Pancreas (tissue), 10 donors: ENCODE results near the gene C6orf47. TPM values are rescaled to one million over a fixed set of nuclear protein-coding genes. Genes with fewer than 3 reads are reported as not detected.

Experiments used
- ATAC-seq, 4 donors: fragments of 200-7000 bp; cut with Tn5 transposase; one replicate each; pipeline versions ENCODE4 v1.8.0 to v1.9.1; 2020; ENCODE audit warnings: mild to moderate bottlenecking in 4 of 4, moderate library complexity in 4 of 4
- DNase-seq, 6 donors: peaks; one replicate each; pipeline ENCODE4 v3.0.0-alpha.2; 2020
- FAIRE-seq: peaks from 2 replicates; lab custom pipeline; 2012; peaks lifted over from hg19 to GRCh38; lab: Jason Lieb, UNC
- H3K27ac ChIP-seq, 4 donors: fragments of 200-600 bp; sonication (generic); 1 replicate in 3 of 4; 2 replicates in 1 of 4; pipeline versions ENCODE4 v1.5.0 to v1.8.0; 2020
- H3K27me3 ChIP-seq, 4 donors: fragments of 200-600 bp; one replicate each; pipeline ENCODE4 v1.8.0; 2021
- H3K36me3 ChIP-seq, 3 donors: fragments of 200-600 bp; sonication (generic) in 1 of 3; one replicate each; pipeline versions ENCODE4 v1.5.0 to v1.8.0; 2020 to 2021
- H3K4me1 ChIP-seq, 3 donors: fragments of 200-600 bp; one replicate each; pipeline ENCODE4 v1.8.0; 2021
- H3K4me3 ChIP-seq, 4 donors: fragments of 200-600 bp; sonication (generic) in 2 of 4; one replicate each; pipeline versions ENCODE4 v1.5.0 to v1.8.0; 2020 to 2021
- H3K9me3 ChIP-seq, 4 donors: fragments of 200-600 bp; one replicate each; pipeline ENCODE4 v1.8.0; 2021
- CTCF ChIP-seq, 4 donors: fragments of 200-600 bp; sonication (generic) in 3 of 4; IDR thresholded peaks; one replicate each; pipeline versions ENCODE4 v1.5.0 to v1.8.0; 2021; ENCODE audit warnings: antibody characterized with exemption in 4 of 4
- WGBS, 2 donors: extraction: QIAGEN DNeasy Blood & Tissue Kit; methylation state at CpG; one replicate each; pipeline ENCODE4 v1.1.7; 2013; 5-methylcytosine and 5-hydroxymethylcytosine counted together
- intact Hi-C, 3 donors: fragments of 100-400 bp; cut with DNase I; formaldehyde crosslinking; loops; one replicate each; pipeline versions ENCODE4 v1.11.1 to v1.14.2; 2022
- polyA plus RNA-seq, 2 donors: library from polyadenylated mRNA; stranded (reverse); fragments of 200-250 nt; gene quantifications; one replicate each; pipeline ENCODE4 v1.2.3, GENCODE V29; 2013
- total RNA-seq, 6 donors: library from RNA; stranded (reverse); fragmentation: NEBNext Ultra II Directional in 4 of 6; extraction: Animal tissue kit (Norgen Biotek cat#: 25700) in 4 of 6; gene quantifications; one replicate each; pipeline versions ENCODE4 v1.2.1 to v1.2.4, GENCODE V29; 2021 to 2023
- donor health status: healthy with polysubstance abuse.
- donor health status: DM: no; HTN: no; CAD: no; lungs with moderate emphysema.
- donor health status: DM: no; HTN: no; CAD: no.
- donor health status: control.
- donor health status: control.
- donor health status: Bipolar disorder and iron deficiency.
- donor health status: DM: yes; HTN: yes; CAD: no.
- donor health status: DM: no; HTN: no; CAD: no.
- donor health status: DM: no; HTN: no; CAD: no.
- donor health status: DM: yes; HTN: yes; CAD: no.

C6orf47 gene
- total and polyA plus RNA-seq, 8 donors: 6.9 to 12.0 (median 9.5) TPM

- ATAC-seq: no peak
- Histone ChIP-seq H3K36me3 (peaks cover 0 to 17% (median 12%) of the 10 kb centered on the region in 3 donors), H3K27ac (no peak overlapping the region), H3K27me3 (no peaks in the 10 kb centered on the region), H3K4me1 (no peaks in the 10 kb centered on the region), H3K9me3 (no peaks in the 10 kb centered on the region), H3K4me3 (no peak overlapping the region)
- 84 to 85% methylated on average over 14 of the region's 14 CpGs for WGBS, 2 donors
- no peak for TF ChIP-seq CTCF (IDR thresholded peaks at IDR 0.05)
- FAIRE-seq: no peak
- no peak for DNase-seq
- intact Hi-C loops: no loop called here
Measured at GRCh38 chr6:31687860-31688693, 27.5 kb upstream of the C6orf47 start.

DNA sequence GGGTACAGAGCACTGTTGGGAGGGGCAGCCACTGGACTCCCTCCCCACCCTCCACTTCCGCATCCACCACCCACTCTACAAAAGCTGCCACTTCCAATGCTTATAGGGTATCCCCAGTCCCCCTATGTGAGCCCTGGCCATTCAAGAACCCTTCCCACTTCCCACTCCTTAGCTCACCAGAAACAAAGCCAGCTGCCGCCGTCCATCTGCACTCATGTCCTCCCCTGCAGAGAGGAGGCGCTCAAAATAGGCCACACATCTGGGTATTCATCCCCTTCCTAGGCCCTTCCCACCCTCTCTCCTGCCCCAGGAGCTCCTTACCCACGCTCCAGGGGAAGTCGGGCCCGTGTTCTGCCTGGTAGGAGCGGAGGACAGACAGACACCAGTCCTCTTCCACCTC lies 26.7 kb upstream of the C6orf47 start:
- intact Hi-C loops: no loop called here
- TF ChIP-seq CTCF (IDR thresholded peaks at IDR 0.05): no peak
- no peaks in the 10 kb centered on the region for H3K27me3 ChIP-seq
- WGBS, 2 donors: 88 to 90% methylated on average over 8 of the region's 8 CpGs
- no peaks in the 10 kb centered on the region for H3K9me3 ChIP-seq
- DNase-seq: no peak
- FAIRE-seq: no peak
- no peak for ATAC-seq
- peaks cover 0 to 14% (median 12%) of the 10 kb centered on the region in 3 donors for H3K36me3 ChIP-seq
- no peak overlapping the region for H3K27ac ChIP-seq
- H3K4me1 ChIP-seq: no peaks in the 10 kb centered on the region
- no peak overlapping the region for H3K4me3 ChIP-seq

DNA sequence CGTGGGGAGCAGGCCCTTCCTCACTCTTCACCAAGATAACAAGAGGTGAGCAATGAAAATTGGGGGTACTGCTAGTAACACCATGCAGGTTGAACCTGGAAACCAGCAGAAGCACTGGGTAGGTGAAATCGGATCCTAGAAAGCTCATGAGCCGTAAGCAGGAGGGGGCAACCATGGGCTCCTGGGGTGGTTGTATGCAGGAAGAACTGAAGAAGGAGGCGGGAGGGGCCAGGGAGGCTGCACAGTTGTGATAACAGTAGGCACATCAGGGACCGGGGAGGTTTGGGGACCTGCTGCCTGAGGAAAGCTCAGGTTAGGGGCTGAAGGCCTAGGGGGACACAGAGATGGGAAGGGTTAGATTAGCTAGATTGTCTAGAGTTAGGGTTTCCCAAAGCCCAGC lies 25.9 kb upstream of the C6orf47 start:
- H3K27ac ChIP-seq: no peak overlapping the region
- no peaks in the 10 kb centered on the region for H3K27me3 ChIP-seq
- H3K4me3 ChIP-seq: no peak overlapping the region
- H3K9me3 ChIP-seq: no peaks in the 10 kb centered on the region
- DNase-seq (no peak), FAIRE-seq (no peak), ATAC-seq (no peak)
- TF ChIP-seq CTCF (IDR thresholded peaks at IDR 0.05): no peak
- peaks cover 0 to 3% (median 1%) of the 10 kb centered on the region in 3 donors for H3K4me1 ChIP-seq
- peaks cover 0 to 14% (median 12%) of the 10 kb centered on the region in 3 donors for H3K36me3 ChIP-seq
- intact Hi-C loops: no loop called here
- WGBS, 2 donors: 87 to 94% methylated on average over 5 of the region's 5 CpGs

GRCh38 chr6:31683591-31683990 lies 23.0 kb upstream of the C6orf47 start:
- FAIRE-seq (no peak), DNase-seq (no peak), ATAC-seq (no peak)
- TF ChIP-seq CTCF (IDR thresholded peaks at IDR 0.05): no peak
- Histone ChIP-seq H3K9me3 (no peaks in the 10 kb centered on the region), H3K4me1 (peaks cover 3 to 8% (median 5%) of the 10 kb centered on the region in 3 donors), H3K27ac (no peak overlapping the region), H3K36me3 (peaks cover 0 to 6% (median 5%) of the 10 kb centered on the region in 3 donors), H3K27me3 (no peaks in the 10 kb centered on the region), H3K4me3 (no peak overlapping the region)
- WGBS, 2 donors: 62 to 67% methylated on average over 13 of the region's 13 CpGs
- intact Hi-C loops: loop anchor here in 1 of 3 donors (5.0 kb wide), 1 partner anchor 84 kb away; no protein-coding TSS in a partner anchor
